NCI-H446 treated with DMSO at 0.1 percent for 48 hours (cell line): ENCODE data around the gene OCLN.
"Not testable (repeated sequence)": the region's sequence is repeated elsewhere in the genome, so short reads cannot be mapped to it uniquely, and the experiment has no call there.

Source experiments
- DNase-seq: peaks from one replicate; lab custom pipeline; 2025; lab: John Stamatoyannopoulos, UW

The OCLN gene, protein sequence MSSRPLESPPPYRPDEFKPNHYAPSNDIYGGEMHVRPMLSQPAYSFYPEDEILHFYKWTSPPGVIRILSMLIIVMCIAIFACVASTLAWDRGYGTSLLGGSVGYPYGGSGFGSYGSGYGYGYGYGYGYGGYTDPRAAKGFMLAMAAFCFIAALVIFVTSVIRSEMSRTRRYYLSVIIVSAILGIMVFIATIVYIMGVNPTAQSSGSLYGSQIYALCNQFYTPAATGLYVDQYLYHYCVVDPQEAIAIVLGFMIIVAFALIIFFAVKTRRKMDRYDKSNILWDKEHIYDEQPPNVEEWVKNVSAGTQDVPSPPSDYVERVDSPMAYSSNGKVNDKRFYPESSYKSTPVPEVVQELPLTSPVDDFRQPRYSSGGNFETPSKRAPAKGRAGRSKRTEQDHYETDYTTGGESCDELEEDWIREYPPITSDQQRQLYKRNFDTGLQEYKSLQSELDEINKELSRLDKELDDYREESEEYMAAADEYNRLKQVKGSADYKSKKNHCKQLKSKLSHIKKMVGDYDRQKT

DNA sequence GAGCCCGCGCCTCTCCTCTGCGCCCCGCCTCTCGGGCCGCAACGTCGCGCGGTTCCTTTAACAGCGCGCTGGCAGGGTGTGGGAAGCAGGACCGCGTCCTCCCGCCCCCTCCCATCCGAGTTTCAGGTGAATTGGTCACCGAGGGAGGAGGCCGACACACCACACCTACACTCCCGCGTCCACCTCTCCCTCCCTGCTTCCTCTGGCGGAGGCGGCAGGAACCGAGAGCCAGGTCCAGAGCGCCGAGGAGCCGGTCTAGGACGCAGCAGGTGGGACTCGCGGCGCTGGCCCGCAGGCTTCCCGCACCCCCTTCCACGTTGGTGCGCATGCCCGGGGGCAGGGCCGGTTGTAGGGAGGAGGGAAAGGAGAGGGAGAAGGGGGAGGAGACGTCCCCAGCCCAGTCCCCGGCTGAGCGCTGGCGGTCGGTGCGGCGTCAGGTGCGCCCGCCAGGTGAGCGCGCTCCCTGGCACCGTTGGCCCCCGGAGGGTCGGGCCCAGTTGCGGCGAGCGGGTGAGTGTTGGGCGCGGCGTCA is at the start of gene OCLN:
TSS of gene OCLN (plus strand) at position 400 of the 532 bp plus-strand sequence. CDS start 11,455 bp downstream, outside the sequence.
- DNase-seq: no peak

DNA sequence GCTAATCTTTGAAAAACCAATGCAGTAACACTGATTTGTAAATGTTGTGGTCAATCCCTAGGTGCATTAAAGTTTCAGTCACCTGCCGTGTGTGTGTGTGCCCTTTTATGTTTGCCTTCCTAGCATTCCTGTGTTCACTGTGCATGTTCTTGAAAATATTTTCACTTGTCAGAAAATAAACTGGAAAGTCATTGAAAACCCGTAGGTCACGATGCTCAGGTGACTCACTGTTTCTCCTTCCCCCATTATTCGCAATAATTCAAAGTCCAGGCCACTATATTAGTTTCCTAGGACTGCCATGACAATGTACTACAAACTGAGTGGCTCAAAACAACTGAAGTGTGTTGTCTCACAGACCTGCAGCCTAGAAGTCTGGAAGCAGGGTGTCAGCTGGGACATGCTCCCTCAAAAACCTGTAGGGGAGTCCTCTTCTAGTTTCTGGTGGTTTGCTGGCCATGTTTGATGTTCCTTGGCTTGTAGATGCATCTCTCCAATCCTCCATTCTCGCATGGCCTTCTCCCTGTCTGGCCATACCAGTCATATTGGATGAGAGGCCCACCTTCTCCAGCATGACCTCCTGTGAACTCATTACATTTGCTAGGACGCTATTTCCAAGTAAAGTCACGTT is 48.3 kb upstream of the OCLN start:
- no peak for DNase-seq

DNA sequence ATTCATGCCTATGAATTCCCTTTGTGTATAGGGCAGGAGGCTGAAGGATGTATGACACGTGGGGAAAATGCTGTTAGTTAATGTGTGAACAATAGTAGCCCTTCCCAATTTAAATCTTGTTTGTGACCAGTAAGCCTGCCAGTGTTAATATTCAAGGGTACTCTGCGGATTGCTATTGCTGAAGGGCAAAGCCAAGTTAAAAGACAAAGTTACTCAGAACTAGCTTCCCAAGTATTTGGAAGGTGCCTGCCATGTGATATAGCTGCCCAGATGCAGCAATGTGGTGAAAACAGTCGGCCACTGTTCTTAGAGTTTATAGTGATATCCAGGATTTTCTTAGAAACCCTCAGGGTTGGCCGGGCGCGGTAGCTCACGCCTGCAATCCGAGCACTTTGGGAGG is 43.1 kb upstream of the OCLN start:
- no peak for DNase-seq

DNA sequence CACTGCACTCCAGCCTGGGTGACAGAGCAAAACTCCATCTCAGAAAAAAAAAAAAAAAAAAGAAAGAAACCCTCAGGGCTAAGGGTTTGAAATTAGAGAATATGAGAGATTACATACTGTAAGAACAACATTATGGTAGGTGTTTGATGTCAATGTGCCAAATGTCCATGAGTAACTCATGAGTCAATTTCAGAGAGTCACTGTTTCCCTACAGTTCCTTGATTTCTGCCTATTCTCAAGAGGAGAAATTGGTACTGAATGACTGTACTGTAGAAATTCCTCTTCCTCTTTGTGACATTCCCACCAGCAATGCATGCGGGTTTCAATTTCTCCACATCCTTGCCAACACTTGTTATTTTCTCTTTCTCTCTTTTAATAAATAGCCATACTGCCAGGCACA is 42.5 kb upstream of the OCLN start:
- no peak for DNase-seq

DNA sequence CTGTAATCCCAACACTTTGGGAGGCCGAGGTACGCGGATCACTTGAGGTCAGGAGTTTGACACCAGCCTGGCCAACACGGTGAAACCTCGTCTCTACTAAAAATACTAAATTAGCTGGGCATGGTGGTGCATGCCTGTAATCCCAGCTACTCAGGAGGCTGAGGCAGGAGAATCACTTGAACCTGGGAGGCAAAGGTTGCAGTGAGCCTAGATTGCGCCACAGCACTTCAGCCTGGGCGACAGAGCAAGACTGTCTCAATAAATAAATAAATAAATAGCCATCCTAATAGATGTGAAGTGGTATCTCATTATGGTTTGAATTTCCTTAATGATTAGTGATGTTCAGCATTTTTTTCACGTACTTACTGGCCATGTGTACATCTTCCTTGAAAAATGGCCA is 42.1 kb upstream of the OCLN start:
- not testable (repeated sequence) for DNase-seq

DNA sequence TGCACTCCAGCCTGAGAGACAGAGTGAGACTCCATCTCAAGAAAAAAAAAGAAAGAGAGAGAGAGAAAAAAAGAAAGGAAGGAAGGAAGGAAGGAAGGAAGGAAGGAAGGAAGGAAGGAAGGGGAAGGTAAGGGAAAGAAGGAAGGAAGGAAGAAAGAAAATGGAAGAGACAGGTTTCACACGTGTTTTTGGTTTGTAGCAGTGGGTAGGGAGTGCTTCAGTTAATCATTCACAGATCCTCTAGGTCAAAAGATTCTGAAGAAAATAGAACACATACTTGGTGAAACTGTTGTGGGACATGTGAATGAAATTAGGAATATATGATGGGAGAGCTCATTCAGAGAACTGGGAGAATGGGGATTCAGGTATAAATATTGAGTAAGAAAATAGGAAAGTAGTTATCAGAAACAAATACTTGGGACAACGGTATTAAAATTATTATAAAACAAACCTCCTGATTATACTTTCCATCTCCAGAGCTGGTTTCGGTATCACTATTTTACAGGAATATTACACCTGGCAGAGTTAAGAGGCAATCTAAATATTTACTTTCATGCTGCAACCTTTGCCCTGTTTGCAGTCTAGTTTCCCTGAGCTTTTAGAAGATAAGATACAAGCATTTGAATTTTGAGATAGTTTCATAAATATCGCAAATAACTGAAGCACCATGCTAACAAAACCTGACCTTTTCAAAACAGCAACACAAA is 40.5 kb upstream of the OCLN start:
- no peak for DNase-seq

DNA sequence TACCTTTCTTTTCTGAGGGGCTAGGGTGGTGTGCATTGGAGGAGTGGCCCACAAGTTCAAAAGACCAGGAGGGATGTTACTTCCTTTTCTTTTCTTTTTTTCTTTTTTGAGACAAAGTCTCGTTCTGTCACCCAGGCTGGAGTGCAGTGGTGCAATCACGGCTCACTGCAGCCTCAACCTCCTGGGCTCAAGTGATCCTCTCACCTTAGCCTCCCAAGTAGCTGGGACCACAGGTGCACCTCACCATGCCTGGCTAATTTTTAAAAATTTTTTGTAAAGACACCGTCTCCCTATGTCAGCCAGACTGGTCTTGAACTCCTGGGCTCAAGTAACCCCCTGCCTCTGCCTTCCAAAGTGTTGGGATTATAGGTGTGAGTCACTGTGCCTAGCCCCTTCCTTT is 39.1 kb upstream of the OCLN start:
- DNase-seq: not testable (repeated sequence)

DNA sequence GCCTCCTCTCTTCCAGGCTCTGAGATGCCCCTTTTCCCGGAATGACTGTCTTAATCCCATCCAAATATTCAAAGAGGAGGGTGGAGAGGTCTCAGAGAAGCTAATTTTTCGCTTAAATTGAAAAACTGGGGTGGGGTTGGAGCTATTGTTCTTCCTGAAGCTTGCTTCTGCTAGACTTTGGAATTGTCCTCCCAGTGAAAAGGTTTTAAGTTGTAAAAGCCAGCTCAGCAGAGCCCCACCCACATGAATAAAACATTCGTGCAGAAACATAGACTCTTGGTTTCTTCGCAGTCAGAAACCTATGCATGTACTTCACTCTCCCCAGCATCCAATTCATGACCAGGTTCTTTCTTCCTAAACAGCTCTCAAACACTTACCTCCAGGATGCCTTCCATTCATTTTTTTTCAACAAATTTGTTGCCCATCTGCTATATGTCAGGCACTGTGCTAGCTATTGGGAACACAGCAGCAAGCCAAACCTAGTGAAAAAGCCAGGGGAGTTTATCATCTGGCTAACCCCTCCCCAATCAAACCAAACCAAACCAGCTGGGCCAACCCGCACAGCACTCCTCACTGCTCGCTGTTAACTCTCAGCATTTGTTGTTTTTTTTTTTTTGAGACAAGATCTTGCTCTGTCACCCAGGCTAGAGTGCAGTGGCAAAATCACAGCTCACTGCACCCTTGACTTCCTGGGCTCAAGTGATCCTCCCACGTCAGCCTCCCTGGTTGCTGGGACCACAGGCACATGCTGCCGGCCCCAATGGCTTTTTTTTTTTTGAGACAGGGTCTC is 37.9 kb upstream of the OCLN start:
- DNase-seq: no peak

DNA sequence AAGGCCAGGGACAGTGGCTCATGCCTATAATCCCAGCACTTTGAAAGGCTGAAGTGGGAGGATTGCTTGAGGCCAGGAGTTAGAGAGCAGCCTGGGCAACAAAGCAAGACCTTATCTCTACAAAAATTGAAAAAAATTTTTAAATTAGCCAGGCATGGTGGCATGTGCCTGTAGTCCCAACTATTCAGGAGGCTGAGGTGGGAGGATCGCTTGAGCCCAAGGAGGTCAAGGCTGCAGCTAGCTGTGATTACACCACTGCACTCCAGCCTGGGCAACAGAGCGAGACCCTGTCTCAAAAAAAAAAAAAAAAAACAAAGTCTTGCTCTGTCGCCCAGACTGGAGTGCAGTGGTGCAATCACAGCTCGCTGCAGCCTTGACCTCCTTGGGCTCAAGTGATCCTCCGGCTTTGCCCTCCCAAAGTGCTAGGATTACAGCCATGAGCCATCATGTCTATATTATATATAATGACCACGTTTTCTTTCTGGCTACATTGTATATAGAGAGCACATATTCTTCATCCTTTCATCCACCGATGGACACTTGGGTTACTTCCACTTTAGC is 37.1 kb upstream of the OCLN start:
- DNase-seq: not testable (repeated sequence)

DNA sequence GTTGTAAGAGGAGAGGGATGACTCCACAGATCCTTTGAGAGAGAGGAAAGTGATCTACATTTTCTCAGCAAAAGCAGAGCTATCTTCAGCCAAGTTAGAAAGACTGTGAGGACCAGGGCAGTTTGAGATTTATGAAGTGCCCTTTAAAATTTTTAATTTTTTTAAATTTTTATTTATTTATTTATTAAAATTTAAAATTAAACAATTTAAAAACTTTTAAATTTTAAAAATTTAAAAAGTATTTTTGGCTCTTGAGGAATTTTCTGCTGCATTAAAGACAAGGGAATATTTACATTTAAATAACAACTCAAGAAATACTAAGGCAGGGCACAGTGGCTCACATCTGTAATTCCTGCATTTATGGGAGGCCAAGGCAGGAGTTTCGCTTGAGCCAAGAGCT is 30.4 kb upstream of the OCLN start:
- no peak for DNase-seq

DNA sequence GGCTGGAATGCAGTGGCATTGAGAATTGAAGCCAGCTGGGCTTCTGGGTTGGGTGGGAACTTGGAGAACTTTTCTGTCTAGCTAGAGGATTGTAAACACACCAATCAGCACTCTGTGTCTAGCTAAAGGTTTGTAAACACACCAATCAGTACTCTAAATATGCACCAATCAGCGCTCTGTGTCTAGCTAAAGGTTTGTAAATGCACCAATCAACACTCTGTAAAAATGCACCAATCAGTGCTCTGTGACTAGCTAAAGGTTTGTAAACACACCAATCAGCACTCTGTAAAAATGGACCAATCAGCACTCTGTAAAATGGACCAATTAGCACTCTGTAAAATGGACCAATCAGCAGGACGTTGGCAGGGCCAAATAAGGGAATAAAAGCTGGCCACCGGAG is 26.2 kb upstream of the OCLN start:
- DNase-seq: not testable (repeated sequence)

DNA sequence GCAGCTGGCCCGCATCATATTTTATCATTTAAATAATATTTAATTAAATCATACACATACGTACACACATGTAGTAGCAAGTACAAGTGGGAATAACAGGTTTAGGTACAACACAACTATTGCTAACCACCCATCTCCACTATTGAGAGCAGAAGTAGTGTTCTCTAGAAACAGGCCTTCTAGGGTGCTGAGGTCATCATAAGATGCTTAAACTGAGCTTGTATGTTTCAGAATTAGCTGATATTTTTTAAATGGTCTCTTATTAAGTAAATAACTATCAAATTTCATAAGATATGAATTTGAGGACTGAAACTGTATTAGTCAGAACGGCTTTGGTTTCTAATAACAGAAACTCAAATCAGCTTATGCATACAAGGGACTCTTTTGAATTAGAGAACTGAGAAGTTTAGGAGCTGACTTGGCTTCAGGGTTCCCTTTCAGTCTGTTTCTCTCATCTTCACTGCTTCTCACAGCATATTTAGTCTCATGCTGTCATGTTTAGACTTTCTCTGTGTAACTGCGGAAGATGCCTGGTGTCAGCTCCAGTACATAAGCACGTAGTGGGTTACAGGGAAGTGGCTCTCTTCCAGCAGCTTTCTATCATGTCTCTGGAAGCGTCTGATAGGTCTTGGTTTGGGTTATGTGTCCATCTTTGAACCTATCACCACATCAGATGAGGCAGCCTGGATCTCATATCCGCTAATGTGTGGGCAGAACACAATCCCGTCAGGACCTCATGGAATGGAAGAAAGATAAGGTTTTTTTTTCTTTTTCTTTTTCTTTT is 25.0 kb upstream of the OCLN start:
- DNase-seq: no peak

DNA sequence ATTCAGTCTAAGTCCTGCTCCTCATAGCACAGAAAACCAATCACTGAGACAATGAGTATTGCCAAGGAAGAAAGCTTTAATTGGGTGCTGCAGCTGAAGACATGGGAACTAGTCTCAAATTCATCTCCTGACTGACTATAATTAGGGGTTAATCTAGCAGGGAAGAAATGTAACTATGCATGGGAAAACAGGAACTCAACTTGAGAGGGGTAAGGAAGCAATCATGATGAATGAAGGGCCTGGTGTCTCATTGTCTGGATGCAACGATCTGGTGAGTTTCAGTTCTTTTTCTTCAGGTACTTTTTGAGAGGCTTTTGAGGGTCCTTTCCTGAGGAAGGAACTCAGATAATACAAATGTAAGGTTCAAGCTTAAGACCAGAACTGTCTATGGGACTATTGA is 24.0 kb upstream of the OCLN start:
- DNase-seq: no peak

DNA sequence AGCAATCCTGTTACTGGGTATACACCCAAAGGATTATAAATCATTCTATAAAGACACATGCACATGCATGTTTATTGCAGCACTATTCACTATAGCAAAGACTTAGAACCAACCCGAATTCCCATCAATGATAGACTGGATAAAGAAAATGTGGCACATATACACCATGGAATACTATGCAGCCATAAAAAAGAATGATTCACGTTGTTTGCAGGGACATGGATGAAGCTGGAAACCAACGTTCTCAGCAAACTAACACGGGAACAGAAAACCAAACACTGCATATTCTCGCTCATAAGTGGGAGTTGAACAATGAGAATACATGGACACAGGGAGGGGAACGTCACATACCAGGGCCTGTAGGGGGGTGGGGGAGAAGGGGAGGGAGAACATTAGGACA is 21.1 kb upstream of the OCLN start:
- not testable (repeated sequence) for DNase-seq

DNA sequence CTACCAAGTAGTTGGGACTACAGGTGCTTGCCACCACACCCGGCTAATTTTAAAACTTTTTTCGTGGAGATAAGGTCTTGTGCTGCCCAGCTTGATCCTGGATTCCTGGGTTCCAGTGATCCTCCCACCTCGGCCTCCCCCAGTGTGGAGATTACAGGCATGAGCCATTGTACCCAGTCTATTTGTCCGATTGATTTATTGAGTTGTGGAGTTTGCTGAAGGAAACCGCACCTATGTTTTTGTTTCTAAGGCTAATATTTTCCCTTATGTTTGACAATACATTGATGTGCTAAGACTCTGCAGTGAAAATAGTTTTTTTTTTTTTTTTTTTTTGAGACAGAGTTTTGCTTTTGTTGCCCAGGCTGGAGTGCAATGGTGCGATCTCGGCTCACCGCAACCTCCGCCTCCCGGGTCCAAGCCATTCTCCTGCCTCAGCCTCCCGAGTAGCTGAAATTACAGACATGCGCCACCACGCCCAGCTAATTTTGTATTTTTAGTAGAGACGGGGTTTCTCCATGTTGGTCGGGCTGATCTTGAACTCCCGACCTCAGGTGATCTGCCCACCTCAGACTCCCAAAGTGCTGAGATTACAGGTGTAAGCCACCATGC is 20.0 kb upstream of the OCLN start:
- not testable (repeated sequence) for DNase-seq

DNA sequence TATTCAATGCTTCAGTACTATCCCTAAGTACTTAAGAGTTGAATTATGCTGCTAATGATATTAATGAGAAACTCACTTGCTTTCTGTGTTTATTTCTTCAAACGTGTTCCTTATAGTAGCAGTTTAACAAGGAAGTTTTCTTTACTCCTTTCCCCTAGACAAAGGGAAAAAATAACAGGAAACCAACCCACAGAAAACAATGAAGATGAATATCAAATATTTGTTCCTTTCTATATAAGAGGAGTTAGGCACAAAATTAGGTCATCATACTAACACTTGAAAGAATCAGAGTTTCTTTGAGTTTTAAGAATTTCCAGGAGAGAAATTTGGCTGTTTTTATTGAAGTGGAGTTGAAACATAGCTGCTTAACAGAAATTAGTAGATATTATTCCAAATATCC is 15.4 kb upstream of the OCLN start:
- DNase-seq: no peak

DNA sequence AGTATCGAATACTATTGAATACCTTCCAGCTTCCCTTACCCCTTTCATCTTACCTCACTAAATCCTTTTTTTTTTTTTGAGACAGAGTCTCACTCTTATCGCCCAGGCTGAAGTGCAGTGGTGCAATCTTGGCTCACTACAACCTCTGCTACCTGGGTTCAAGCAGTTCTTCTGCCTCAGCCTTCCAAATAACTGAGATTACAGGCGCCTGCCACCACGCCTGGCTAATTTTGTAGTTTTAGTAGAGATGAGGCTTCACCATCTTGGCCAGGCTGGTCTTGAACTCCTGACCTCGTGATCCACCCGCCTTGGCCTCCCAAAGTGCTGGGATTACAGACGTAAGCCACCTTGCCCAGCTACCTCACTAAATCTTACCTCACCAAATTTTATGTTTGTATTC is 14.3 kb upstream of the OCLN start:
- not testable (repeated sequence) for DNase-seq

DNA sequence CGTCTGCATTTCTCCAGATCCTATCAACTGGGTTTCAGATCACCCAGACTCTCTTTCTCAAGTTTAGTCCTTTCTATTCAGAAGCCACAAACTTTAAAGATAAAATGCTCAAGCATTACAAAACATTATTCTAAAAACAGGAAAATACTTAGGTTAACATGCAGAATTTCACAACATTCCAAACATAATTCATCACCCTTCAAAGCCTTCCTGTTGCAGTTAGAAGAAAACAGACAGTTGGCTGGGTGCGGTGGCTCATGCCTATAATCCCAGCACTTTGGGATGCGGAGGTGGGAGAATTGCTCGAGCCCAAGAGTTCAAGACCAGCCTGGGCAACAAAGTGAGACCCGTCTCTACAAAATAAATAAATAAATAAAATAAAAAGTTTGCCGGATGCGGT is 7.7 kb upstream of the OCLN start:
- DNase-seq: no peak

DNA sequence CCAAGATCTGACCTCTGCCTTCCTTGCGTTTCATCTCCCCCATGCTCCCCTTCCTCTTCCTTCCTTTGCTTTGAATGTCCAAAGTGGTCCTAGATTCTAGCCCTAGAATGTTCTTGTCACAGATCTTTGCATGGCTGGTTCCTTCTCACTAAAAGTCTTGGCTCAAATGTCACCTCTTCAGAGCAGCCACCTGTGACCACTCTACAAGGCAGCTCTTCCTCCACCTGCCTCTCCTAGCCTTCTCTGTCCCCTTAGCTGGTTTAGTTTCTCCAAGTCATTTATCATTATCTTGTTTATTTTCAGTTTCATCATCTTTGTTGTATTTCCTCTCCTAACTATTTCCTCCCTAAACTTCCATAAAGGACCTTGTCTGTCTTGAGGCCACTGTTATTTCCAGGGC is 7.1 kb upstream of the OCLN start:
- no peak for DNase-seq

DNA sequence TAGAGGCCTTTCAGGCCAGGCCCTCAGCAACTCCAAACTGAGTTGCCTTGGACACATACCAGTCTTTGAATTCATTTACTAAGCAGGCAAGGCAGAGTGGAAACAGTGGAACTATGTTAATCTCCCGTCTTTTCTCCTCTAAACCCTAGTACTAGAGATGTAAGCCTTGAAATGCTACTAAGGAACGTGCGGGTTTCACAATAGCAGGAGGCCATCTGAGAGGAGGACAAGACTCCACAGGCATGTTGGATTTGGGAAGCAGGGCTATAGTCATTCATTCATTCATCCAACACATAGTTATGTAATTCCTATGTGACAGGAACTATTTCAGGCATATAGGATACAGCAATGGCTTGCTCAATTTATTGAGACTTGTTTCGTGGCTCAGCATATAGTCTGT is 3.3 kb upstream of the OCLN start:
- no peak for DNase-seq
